Thyroid gland (tissue), 4 donors: ENCODE results near the gene PARP2.

Experiments used
- CTCF ChIP-seq, 6 experiments: fragments of 200-600 bp in 3 of 6; fragments of 450-650 bp in 3 of 6; sonication (generic) in 3 of 6; IDR thresholded peaks; one replicate each; pipeline ENCODE4 v1.5.1; 2016 to 2019; ENCODE audit warnings: antibody characterized with exemption in 6 of 6, mild to moderate bottlenecking in 2 of 6, inconsistent platforms in 1 of 6, moderate library complexity in 1 of 6
- POLR2A ChIP-seq, 2 donors: fragments of 450-650 bp; IDR thresholded peaks; one replicate each; pipeline ENCODE4 v1.6.1; 2017; ENCODE audit warnings: antibody characterized with exemption in 2 of 2, mild to moderate bottlenecking in 2 of 2, moderate library complexity in 1 of 2

- TF ChIP-seq CTCF (IDR thresholded peaks at IDR 0.05) (no peak), POLR2A (IDR thresholded peaks at IDR 0.05) (no peak)
Observed at GRCh38 chr14:20400589-20400964, 57.1 kb downstream of the PARP2 start.
